ENCODE data around the gene AKAP12. TPM values are rescaled to one million over a fixed set of nuclear protein-coding genes. Genes with fewer than 3 reads are reported as not detected.

AKAP12 gene, protein sequence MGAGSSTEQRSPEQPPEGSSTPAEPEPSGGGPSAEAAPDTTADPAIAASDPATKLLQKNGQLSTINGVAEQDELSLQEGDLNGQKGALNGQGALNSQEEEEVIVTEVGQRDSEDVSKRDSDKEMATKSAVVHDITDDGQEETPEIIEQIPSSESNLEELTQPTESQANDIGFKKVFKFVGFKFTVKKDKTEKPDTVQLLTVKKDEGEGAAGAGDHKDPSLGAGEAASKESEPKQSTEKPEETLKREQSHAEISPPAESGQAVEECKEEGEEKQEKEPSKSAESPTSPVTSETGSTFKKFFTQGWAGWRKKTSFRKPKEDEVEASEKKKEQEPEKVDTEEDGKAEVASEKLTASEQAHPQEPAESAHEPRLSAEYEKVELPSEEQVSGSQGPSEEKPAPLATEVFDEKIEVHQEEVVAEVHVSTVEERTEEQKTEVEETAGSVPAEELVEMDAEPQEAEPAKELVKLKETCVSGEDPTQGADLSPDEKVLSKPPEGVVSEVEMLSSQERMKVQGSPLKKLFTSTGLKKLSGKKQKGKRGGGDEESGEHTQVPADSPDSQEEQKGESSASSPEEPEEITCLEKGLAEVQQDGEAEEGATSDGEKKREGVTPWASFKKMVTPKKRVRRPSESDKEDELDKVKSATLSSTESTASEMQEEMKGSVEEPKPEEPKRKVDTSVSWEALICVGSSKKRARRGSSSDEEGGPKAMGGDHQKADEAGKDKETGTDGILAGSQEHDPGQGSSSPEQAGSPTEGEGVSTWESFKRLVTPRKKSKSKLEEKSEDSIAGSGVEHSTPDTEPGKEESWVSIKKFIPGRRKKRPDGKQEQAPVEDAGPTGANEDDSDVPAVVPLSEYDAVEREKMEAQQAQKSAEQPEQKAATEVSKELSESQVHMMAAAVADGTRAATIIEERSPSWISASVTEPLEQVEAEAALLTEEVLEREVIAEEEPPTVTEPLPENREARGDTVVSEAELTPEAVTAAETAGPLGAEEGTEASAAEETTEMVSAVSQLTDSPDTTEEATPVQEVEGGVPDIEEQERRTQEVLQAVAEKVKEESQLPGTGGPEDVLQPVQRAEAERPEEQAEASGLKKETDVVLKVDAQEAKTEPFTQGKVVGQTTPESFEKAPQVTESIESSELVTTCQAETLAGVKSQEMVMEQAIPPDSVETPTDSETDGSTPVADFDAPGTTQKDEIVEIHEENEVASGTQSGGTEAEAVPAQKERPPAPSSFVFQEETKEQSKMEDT (N-terminal part only)
- 0.46 and 1.4 TPM in 2 replicates for total RNA-seq (2014; rRNA removed; shearing (Covaris generic))

DNA sequence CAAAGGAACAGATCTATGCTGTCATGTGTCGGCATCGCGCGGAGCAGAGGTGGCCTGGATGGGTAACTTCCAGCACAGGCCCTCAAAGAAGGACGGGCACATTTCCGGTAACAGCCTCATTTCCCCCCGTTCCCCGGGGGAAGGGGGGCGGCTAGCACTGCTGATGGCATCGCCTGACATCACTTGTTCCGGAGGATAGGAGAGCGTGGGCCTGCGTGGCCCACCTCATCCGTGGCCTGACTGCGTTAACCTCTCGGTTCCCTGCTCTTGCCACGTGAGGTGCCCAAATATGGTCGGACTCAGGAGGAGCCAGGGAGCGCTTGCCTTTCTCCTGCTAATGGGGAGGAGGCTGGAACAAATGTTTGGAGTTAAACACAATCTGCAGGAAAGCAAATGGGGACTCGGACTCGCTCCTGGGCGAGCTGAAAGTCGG is at the start of gene AKAP12:
Gene AKAP12, plus strand, starts transcription at position 365 of the 433 bp plus-strand sequence. CDS start 596 bp downstream, outside the sequence.
- no peak for DNase-seq (ENCODE audit: low spot score)

DNA sequence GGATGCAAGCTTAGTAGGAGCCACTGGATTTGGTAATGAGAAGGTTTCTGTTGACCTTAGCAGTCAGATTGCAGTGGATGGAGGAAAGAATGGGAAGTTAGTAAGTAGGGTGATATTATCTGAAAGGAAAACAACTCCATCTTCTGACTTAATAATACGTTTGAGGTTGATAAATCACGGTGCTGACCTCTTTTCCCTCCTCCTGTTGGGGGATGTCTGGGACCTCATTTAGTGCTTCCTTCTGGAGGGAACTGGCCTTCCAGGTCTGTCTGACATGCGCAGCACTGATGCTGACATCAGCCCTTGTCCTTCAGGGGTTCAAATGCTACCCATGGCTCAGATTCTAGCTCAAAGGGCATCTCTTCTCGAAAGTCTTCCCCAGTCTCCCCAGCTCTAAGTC is 48.2 kb upstream of the AKAP12 start:
- DNase-seq (ENCODE audit: low spot score) = no peak

DNA sequence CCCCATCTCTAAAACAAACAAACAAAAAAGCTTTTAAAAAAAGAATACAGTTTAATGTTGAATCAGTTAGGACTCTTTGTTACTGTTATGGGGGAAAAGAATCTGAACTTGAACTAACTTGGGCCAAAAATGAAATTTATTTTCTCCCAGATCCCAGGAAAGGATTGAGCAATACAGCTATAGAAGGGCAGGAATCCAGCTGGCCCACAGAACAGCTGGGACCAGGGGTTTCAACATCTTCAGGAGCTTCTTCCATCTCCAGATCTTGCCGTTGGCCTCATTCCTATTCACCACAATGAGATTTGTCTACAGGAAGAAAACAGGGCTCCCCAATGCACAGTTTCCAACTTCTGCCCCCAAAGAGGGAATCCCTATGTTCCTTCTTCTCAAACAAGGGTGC is 43.2 kb upstream of the AKAP12 start:
- no peak for DNase-seq (ENCODE audit: low spot score)

DNA sequence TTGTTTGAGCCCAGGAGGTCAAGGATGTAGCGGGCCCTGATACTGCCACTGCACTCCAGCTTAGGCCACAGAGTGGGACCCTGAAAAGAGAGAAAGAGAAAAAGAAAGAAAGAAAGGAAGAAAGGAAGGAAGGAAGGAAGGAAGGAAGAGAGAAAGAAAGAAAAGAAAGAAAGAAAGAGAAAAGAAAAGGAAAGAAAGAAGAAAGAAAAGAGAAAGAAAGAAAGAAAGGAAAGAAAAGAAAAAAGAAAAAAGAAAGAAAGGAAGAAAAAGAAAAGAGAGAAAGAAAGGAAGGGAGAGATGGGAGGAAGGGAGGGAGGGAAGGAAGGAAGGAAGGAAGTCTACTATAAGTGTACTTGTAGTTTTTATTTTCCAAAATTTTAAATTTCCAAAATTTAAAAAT is 42.2 kb upstream of the AKAP12 start:
- no peak for DNase-seq (ENCODE audit: low spot score)

DNA sequence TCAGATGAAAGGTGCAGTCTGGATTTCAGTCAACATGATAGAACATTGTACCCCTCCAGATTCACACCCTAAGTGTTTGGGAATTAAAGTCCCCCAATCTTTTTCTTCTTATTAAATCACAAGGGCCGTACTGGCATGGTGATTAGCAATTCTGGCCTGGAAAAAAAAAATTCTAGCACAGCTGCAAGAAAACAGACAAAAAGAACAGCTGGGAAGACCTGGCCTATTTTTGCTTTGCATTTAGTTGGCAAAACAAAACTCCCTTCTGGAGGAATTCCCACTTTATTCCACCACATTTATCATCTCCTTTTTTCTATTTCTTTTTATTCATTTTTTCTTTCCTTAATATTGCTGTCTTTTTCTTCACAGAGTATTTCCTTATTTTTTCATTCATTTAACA is 39.8 kb upstream of the AKAP12 start:
- no peak for DNase-seq (ENCODE audit: low spot score)

DNA sequence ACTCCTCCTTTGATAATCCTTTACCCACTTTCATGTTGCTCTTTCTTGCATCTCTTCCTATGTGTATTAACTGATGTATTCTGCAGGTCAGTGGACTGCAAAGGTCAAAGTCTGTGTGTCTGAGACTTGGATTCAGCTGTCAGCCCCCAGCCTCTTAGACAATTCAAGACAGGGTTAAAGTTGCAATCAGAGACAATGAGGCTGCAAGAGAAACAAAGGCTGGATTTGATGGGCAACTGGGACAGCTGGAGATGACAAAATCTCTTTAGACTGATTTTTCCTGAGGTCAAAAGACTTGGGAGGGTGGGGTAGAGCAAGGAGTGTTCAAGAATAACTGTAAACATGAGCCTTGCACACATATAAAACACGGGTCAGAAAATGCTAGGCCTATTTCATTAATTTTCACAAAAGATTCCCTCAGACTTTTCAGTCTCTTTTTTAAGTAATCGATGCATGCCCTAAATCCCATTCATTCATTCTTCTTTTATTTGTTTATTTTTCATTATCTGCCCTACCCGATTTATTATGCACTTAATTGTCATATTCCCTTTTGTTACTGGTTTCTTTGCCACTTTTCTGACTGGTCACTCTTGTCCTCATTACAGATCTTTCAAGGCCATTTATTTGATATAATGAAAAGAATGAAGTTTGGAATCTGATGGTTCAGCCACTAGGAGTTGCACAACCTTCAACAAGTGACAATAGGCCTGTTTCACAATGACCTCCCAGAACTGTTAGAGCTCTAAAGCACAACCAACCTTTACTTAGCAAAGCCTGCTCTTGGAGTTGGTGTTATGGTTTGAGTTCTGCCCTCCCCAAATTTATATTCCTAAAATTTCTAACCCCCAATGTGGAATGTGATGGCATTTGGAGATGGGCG is 33.8 kb upstream of the AKAP12 start:
- no peak for DNase-seq (ENCODE audit: low spot score)

DNA sequence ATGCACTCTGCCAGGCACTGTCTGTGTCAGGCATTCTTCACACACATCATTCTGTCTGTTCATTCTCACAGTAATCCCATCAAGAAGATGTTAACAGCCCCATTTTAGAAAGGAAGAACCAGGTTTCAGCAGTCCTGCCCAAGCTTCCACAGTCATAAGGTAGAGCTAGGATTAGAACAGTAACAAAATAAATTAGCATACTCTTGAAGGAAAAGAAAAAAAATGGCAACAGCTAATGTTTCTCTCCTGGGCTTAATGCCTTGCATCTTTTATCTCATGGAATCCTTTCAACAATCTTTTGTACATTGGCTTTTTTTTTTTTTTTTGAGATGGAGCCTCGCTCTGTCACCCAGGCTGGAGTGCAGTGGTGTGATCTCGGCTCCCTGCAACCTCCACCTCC is 32.1 kb upstream of the AKAP12 start:
- DNase-seq (ENCODE audit: low spot score) = no peak

DNA sequence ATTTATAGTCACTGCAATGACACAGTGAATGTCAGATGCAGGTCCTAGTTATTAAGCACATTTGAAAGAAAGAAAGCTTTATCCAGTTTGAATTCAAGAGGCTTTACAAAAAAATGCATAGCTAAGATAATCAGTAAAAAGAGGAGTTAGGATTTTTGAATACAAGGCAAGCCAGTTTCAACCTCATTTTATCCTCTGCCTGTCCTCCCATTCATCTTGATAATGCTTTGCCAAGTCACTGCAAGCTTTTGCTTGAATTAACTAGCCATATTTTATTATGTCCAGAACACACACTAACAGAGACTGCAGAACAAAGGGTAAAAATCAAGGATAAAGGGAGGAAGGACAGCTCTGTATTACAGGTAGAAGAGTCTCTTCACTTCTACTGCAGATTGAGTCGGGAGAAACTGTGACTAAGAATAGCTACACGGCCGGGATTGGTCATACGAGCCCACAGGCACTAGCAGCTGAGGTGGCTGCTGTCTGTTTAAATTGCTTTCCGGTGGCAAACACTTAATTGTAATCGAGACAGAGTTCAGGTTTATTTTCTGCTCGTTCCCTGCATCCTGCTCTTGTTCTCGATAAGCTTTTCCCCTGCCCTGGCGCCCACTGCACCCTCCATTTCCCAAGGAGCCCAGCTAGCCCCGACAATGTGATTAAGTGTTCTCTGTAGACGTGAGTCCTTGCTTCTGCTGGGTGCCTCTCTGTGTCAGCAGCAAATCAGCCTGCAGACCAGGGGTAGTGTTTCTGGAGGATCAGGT is 30.5 kb upstream of the AKAP12 start:
- DNase-seq (ENCODE audit: low spot score) = no peak

DNA sequence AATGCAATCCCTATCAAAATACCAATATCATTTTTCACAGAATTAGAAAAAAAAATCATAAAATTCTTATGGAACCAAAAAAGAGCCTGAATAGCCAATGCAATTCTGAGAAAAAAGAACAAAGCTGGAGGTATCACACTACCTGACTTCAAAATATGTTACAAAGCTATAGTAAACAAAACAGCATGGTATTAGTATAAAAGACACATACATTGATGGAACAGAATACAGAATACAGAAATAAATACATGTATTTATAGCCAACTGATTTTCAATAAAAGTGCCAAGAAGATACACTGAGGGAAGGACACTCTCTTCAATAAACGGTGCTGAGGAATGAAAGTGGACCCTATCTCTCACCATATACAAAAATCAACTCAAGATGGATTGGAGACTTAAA is 28.7 kb upstream of the AKAP12 start:
- DNase-seq (ENCODE audit: low spot score) = no peak

DNA sequence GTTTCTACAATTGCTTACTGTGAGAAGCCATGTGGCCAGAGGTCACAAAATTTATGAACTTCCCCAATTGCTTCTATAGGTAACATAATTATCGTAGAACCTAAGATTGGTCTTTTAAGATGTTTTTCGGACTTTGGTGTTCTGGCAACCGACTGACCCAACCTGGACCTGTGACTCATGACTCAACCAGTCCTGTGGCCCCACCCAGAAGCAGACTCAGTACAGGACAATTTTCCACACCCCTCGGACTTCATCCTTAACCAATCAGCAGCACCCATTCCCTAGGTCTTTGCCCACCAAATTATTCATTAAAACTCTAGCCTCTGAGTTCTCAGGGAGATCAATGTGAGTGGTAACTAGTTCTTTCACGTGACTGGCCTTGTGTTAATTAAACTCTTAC is 26.4 kb upstream of the AKAP12 start:
- peak; percentile 15 for DNase-seq (ENCODE audit: low spot score)

DNA sequence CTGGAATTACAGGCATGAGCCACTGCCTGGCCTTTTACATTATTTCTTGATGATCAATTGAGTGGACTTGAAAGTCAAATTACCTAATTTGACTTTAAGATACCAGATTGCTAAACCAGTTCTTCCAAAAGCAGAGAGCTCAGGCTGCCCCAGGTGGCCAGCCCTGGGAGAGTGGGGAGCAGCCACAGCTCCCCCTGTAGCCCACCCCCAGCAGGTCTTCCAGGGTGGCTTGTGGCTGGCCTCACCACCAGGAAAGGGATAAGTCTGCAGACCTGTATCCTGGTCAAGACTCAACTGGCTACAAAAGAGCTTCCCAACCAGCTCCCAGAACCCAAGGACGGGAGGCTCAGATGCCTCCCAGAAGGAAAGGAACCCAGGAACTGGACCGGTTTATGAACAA is 23.8 kb upstream of the AKAP12 start:
- DNase-seq (ENCODE audit: low spot score) = no peak

DNA sequence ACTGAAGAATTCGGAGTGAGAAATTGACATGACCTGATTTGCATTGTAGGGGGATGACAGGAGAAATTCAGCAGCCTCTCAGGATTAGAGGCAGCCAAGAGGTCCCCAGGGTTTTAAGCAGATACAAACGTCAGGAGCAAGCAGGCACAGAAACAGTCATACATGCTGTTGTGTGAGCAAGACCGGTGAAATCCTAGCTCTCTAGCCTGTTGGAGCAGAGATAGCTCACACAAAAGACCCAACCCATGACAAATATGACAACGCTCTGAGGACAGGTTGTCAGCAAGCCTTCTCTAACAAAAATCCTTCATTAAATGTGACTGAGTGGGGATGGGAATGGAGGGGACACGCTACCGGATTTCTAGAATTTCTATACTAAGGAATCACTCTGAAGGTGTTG is 23.0 kb upstream of the AKAP12 start:
- no peak for DNase-seq (ENCODE audit: low spot score)

DNA sequence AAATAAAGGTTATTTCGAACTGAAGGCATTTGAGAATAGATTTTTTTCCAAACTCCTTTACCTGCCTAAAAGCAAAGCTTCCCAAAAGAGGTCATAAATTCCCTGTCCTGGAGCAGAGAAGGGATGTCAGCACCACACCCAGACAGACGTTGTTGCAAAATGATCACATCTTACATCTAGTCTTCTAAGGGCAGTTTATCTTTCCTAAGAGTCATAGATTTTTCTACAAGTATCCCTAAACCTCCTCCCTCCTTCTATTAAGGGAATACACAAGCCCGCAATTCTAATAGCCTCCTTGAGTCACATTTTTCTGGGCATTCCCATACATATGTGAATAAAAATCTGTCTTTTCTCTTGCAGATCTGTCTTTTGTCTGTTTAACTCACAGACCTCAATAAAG is 20.6 kb upstream of the AKAP12 start:
- DNase-seq (ENCODE audit: low spot score) = no peak

DNA sequence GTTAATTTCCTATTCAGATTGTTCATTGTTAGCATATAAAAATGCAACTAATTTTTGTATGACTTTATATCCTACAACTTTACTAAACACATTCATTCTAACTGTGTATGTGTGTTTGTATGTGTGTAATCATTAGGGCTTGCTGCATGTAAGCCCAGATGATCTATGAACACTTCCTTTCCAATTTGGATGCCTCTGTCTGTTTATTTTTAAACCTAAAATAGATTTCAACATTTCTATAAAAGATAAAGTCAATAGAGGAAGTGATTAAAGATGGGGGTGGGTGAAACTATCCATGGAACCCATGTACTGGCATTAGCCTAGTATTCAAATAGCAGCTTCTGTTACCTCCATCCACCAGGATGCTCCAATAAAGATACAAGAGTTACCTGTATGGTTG is 15.7 kb upstream of the AKAP12 start:
- DNase-seq (ENCODE audit: low spot score) = no peak

DNA sequence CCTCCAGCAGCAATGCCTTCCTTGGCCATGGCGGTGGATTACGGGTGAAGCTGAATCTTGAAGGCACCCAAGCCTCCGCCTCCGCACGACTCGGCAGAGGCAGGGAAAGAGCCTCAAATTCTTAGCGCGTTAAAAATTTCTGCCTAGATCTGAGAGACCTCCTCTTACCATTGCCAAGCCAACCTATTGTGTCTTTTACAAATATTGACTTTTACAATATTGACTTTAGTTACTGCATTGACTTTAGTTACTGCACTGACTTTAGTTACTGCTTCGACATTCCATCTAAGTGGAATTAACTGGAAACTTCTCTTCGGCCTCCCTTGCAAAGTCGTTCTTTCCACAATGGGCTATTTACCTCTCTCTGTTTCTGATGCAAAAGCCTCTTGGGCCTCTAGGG is 13.8 kb upstream of the AKAP12 start:
- DNase-seq (ENCODE audit: low spot score) = no peak

DNA sequence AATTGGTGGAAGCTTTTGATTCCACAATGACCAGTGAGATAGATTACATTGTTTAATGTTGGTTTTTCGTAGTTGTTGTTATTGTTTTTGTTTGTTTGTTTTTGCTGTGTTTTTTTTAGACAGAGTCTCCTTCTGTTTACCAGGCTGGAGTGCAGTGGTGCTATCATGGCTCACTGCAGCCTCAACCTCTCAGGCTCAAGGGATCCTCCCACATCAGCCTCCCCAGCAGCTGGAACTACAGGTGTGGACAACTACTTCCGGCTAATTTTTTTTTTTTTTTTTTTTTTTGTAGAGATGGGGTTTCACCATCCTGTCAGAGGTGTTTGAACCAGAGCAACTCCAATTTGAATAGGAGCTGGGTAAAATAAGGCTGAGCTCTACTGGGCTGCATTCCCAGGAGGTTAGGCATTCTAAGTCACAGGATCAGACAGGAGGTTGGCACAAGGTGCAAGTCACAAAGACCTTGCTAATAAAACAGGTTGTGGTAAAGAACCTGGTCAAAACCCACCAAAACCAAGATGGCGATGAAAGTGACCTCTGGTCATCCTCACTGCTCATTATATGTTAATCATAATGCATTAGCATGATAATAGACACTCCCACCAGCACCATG is 10.9 kb upstream of the AKAP12 start:
- no peak for DNase-seq (ENCODE audit: low spot score)

DNA sequence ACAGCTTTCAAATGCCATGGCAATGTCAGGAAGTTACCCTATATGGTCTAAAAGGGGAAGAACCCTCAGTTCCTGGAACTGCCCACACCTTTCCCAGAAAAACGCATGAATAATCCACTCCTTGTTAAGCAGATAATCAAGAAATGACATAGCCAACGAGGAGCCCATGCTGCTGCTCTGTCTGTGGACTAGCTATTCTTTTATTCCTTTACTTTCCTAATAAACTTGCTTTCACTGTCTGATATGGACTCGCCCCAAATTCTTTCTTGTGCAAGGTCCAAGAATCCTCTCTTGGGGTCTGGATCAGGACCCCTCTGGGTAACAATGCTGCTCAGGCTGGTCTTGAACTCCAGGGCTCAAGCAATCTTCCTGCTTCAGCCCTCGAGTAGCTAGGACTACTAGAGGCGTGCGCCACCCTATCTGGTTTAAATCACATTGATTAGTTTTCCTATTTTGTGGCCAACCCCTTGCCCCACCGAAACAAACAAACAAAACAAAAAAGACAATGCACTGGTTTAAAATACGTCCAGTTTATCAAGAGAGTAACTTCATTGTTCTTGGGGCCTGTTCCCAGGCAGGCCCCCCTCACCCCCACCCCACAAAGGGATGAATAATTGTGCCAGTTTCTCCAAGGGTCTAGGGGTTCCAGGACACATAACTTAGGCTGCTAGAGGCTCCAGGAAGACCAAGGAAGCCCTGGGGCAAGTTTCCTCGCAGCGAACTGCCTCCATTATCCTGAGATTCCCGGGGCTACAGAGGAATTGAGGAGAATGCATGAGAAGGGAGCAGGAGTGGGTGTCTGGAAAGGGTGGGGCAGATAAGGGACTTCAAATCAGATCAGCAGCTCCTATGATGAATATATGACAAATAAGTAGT is 10.1 kb upstream of the AKAP12 start:
- DNase-seq (ENCODE audit: low spot score) = no peak

DNA sequence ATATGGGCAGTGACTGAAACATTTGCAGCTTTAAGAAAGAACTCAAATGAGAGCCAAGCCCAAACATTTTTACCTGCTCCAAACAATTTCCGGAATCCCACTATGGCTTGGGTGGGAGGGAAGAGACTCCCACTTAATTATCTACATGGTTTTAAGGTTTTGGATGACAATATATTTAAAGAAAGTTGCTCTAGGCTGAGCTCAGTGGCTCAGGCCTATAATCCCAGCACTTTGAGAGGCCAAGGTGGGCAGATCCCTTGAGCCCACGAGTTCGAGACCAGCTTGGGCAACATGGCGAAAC is 9.5 kb upstream of the AKAP12 start:
- no peak for DNase-seq (ENCODE audit: low spot score)

DNA sequence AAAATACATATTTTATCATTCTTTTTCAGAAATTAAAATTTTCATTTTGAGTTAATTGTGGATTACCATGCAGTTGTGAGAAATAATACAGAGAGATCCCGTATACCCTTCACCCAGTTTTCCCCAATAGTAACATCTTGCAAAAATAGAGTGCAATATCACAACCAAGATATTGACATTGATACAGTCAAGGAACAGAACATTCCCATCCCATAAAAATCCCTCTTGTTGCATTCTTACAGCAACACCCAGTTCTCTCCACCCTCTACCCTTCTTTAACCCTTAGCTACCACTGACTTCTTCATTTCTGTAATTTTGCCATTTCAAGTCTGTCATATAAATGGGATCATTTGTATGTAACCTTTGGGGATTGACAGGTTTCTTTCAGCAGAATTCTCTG is 6.9 kb upstream of the AKAP12 start:
- DNase-seq (ENCODE audit: low spot score) = no peak

Measured in HT-29 (cell line).